Skeletal muscle cell (primary cell): Measurements from ENCODE around the gene P2RY12.
A peak's percentile ranks its signal among the peaks of the same experiment; 100 is the strongest.

Source experiments
- DNase-seq: peaks from one replicate; pipeline ENCODE4 v3.0.0-alpha.2; 2010; ENCODE audit warnings: low read depth
- H3K4me3 ChIP-seq: 2 replicates; pipeline ENCODE4 v1.5.1; 2011; ENCODE audit warnings: low read depth, mild to moderate bottlenecking, control low read depth, low read length, moderate library complexity

Gene P2RY12

GRCh38 chr3:151384741-151385174 lies at the start of gene P2RY12:
P2RY12 (minus strand) TSS chr3:151384753; CDS start chr3:151338845, 45,908 bp downstream.
- no peak within 1 kb of the TSS for H3K4me3 ChIP-seq

GRCh38 chr3:151432616-151433372 lies 48.2 kb upstream of the P2RY12 start:
- H3K4me3 ChIP-seq = no peak overlapping the region
- no peak for DNase-seq

More at GRCh38 chr3:151384741-151385174, at the start of gene P2RY12:
- DNase-seq = no peak

GRCh38 chr3:151431940-151432339 lies 47.4 kb upstream of the P2RY12 start:
- no peak overlapping the region for H3K4me3 ChIP-seq
- DNase-seq = peak; percentile 77

GRCh38 chr3:151430821-151431484 lies 46.4 kb upstream of the P2RY12 start:
- H3K4me3 ChIP-seq = no peak overlapping the region
- peak; percentile 50 for DNase-seq

GRCh38 chr3:151428386-151428785 lies 43.8 kb upstream of the P2RY12 start:
- no peak for DNase-seq
- H3K4me3 ChIP-seq = no peak overlapping the region

GRCh38 chr3:151426341-151426657 lies 41.7 kb upstream of the P2RY12 start:
- no peak for DNase-seq

GRCh38 chr3:151425627-151426340 lies 41.2 kb upstream of the P2RY12 start:
- no peak for DNase-seq
- no peak overlapping the region for H3K4me3 ChIP-seq

More at GRCh38 chr3:151426341-151426657, 41.7 kb upstream of the P2RY12 start:
- no peak overlapping the region for H3K4me3 ChIP-seq

- DNase-seq = no peak
- H3K4me3 ChIP-seq = no peak overlapping the region
Observed at GRCh38 chr3:151423091-151423490, 38.5 kb upstream of the P2RY12 start.

- no peak for DNase-seq
- no peak overlapping the region for H3K4me3 ChIP-seq
Observed at GRCh38 chr3:151421938-151422337, 37.4 kb upstream of the P2RY12 start.

GRCh38 chr3:151419806-151420205 lies 35.3 kb upstream of the P2RY12 start:
- no peak for DNase-seq
- H3K4me3 ChIP-seq = no peak overlapping the region

GRCh38 chr3:151415289-151415688 lies 30.7 kb upstream of the P2RY12 start:
- no peak overlapping the region for H3K4me3 ChIP-seq
- no peak for DNase-seq

- no peak for DNase-seq
- H3K4me3 ChIP-seq = no peak overlapping the region
Observed at GRCh38 chr3:151412989-151413388, 28.4 kb upstream of the P2RY12 start.

- no peak for DNase-seq
- no peak overlapping the region for H3K4me3 ChIP-seq
Observed at GRCh38 chr3:151410891-151411559, 26.5 kb upstream of the P2RY12 start.

GRCh38 chr3:151407928-151408327 lies 23.4 kb upstream of the P2RY12 start:
- no peak for DNase-seq
- H3K4me3 ChIP-seq = no peak overlapping the region

GRCh38 chr3:151404316-151404715 lies 19.8 kb upstream of the P2RY12 start:
- no peak overlapping the region for H3K4me3 ChIP-seq
- peak; percentile 43 for DNase-seq

GRCh38 chr3:151403246-151403645 lies 18.7 kb upstream of the P2RY12 start:
- no peak overlapping the region for H3K4me3 ChIP-seq
- peak; percentile 47 for DNase-seq

- no peak for DNase-seq
- H3K4me3 ChIP-seq = no peak overlapping the region
Observed at GRCh38 chr3:151402349-151402748, 17.8 kb upstream of the P2RY12 start.

GRCh38 chr3:151400341-151400740 lies 15.8 kb upstream of the P2RY12 start:
- H3K4me3 ChIP-seq = no peak overlapping the region

GRCh38 chr3:151398895-151399294 lies 14.3 kb upstream of the P2RY12 start:
- no peak overlapping the region for H3K4me3 ChIP-seq
- DNase-seq = no peak

More at GRCh38 chr3:151400341-151400740, 15.8 kb upstream of the P2RY12 start:
- DNase-seq = no peak

GRCh38 chr3:151395806-151396205 lies 11.3 kb upstream of the P2RY12 start:
- H3K4me3 ChIP-seq = no peak overlapping the region
- peak; percentile 63 for DNase-seq
